GM23338 (cell line): ENCODE results near the gene MMAB. TPM values are rescaled to one million over a fixed set of nuclear protein-coding genes. Genes with fewer than 3 reads are reported as not detected.

ENCODE experiments used
- ATAC-seq: fragments of 200-7000 bp; cut with Tn5 transposase; 3 replicates; pipeline ENCODE4 v1.9.1; 2020
- DNase-seq: peaks from one replicate; pipeline ENCODE4 v3.0.0-alpha.2; 2015; ENCODE audit warnings: low spot score
- H2AFZ ChIP-seq: fragments of 200-600 bp; sonication (generic); 2 replicates; pipeline ENCODE4 v1.8.0; 2016; ENCODE audit warnings: antibody characterized with exemption, mild to moderate bottlenecking, moderate library complexity
- H3F3A ChIP-seq: fragments of 200-600 bp; sonication (generic); replicated peaks from 2 replicates; pipeline ENCODE4 v1.8.0; 2017; ENCODE audit warnings: antibody characterized with exemption, mixed run types, low read depth
- H3K27ac ChIP-seq: fragments of 200-600 bp; sonication (generic); 2 replicates; pipeline ENCODE4 v1.6.1; 2016; ENCODE audit warnings: low read depth
- H3K27me3 ChIP-seq: fragments of 200-600 bp; sonication (generic); 2 replicates; pipeline ENCODE4 v1.8.0; 2016; ENCODE audit warnings: mild to moderate bottlenecking, mixed run types, moderate library complexity; ENCODE audit not compliant: insufficient read depth
- H3K36me3 ChIP-seq: fragments of 200-600 bp; sonication (generic); 2 replicates; pipeline ENCODE4 v1.8.0; 2016; ENCODE audit warnings: mild to moderate bottlenecking; ENCODE audit not compliant: insufficient read depth
- H3K4me1 ChIP-seq: fragments of 200-600 bp; sonication (generic); 2 replicates; pipeline ENCODE4 v1.8.0; 2016; ENCODE audit warnings: mild to moderate bottlenecking, moderate library complexity; ENCODE audit not compliant: insufficient read depth
- H3K4me2 ChIP-seq: fragments of 200-600 bp; sonication (generic); 2 replicates; pipeline ENCODE4 v1.7.1; 2017; ENCODE audit warnings: mixed run types
- H3K4me3 ChIP-seq: fragments of 200-600 bp; sonication (generic); 2 replicates; pipeline ENCODE4 v1.6.1; 2016; ENCODE audit warnings: mixed run types
- H3K79me2 ChIP-seq: fragments of 200-600 bp; sonication (generic); replicated peaks from 2 replicates; pipeline ENCODE4 v1.8.0; 2017; ENCODE audit warnings: mild to moderate bottlenecking; ENCODE audit not compliant: insufficient read depth
- H3K9me2 ChIP-seq: fragments of 200-600 bp; sonication (generic); 2 replicates; pipeline ENCODE4 v1.8.0; 2017; ENCODE audit not compliant: insufficient read depth
- H4K20me1 ChIP-seq: fragments of 200-600 bp; sonication (generic); replicated peaks from 2 replicates; pipeline ENCODE4 v1.8.0; 2017; ENCODE audit warnings: mild to moderate bottlenecking; ENCODE audit not compliant: insufficient read depth
- H3K27ac Mint-ChIP-seq: 2 replicates; pipeline ENCODE4 v1.8.0; 2020; ENCODE audit warnings: inconsistent platforms, mild to moderate bottlenecking, moderate library complexity, mixed read lengths
- H3K27me3 Mint-ChIP-seq: 3 replicates; pipeline ENCODE4 v1.8.0; 2022; ENCODE audit warnings: low read depth, mild to moderate bottlenecking, moderate library complexity, mixed read lengths, inconsistent platforms; ENCODE audit not compliant: insufficient read depth, poor library complexity
- H3K36me3 Mint-ChIP-seq: 3 replicates; pipeline ENCODE4 v1.8.0; 2021; ENCODE audit warnings: low read depth, mild to moderate bottlenecking, inconsistent platforms, moderate library complexity, mixed read lengths
- H3K4me1 Mint-ChIP-seq: 3 replicates; pipeline ENCODE4 v1.8.0; 2020; ENCODE audit warnings: mild to moderate bottlenecking, inconsistent platforms, mixed read lengths
- H3K4me3 Mint-ChIP-seq: 3 replicates; pipeline ENCODE4 v1.8.0; 2021; ENCODE audit warnings: moderate library complexity, mild to moderate bottlenecking, inconsistent platforms, mixed read lengths
- H3K9me3 Mint-ChIP-seq: 3 replicates; pipeline ENCODE4 v1.8.0; 2020; ENCODE audit warnings: moderate library complexity, mild to moderate bottlenecking, inconsistent platforms, mixed read lengths
- CTCF ChIP-seq, 2 experiments: fragments of 200-600 bp in 1 of 2; sonication (generic) in 1 of 2; conservative IDR thresholded peaks; 2 replicates each; pipeline versions ENCODE4 v1.5.1 to v1.6.1; 2016 to 2017; ENCODE audit warnings: antibody characterized with exemption in 2 of 2, low read depth in 2 of 2, mild to moderate bottlenecking in 2 of 2, moderate library complexity in 1 of 2
- ETS1 ChIP-seq: IDR thresholded peaks from 2 replicates; pipeline ENCODE4 v1.6.1; 2016; ENCODE audit warnings: antibody characterized with exemption
- EZH2 ChIP-seq: fragments of 200-600 bp; sonication (generic); IDR thresholded peaks from one replicate; pipeline ENCODE4 v1.8.0; 2017; ENCODE audit warnings: antibody characterized with exemption, mild to moderate bottlenecking, low read depth; ENCODE audit not compliant: unreplicated experiment
- JUNB ChIP-seq: IDR thresholded peaks from one replicate; pipeline ENCODE4 v1.6.1; 2016; ENCODE audit warnings: antibody characterized with exemption; ENCODE audit not compliant: unreplicated experiment
- POLR2AphosphoS5 ChIP-seq: IDR thresholded peaks from 2 replicates; pipeline ENCODE4 v1.6.1; 2016; ENCODE audit warnings: antibody characterized with exemption, low read depth
- REST ChIP-seq: IDR thresholded peaks from one replicate; pipeline ENCODE4 v1.6.1; 2018; ENCODE audit warnings: antibody characterized with exemption; ENCODE audit not compliant: unreplicated experiment
- ZNF114 ChIP-seq: fragments of 250-450 bp; sonication (Bioruptor Pico); IDR thresholded peaks from 2 replicates; pipeline ENCODE4 v1.5.0; 2020; ENCODE audit warnings: mild to moderate bottlenecking, moderate library complexity
- ZNF462 ChIP-seq: fragments of 250-450 bp; sonication (Bioruptor Pico); IDR thresholded peaks from 2 replicates; pipeline ENCODE4 v1.5.0; 2020; ENCODE audit warnings: mild to moderate bottlenecking, moderate library complexity
- polyA plus RNA-seq: library from polyadenylated mRNA; unstranded; fragments of >200 nt; fragmentation: Nextera tagmentation; extraction: Ambion mirVana; gene quantifications from 2 replicates; pipeline ENCODE4 v1.2.1, GENCODE V29; 2016
- total RNA-seq: library from RNA; depleted of rRNA; stranded (reverse); fragments of >200 nt; shearing (Covaris generic); gene quantifications from 2 replicates; pipeline ENCODE4 v1.2.3, GENCODE V29; 2014

MMAB gene
- total and polyA plus RNA-seq, 2 experiments from 2014 or later = 24.7 to 38.5 TPM

GRCh38 chr12:109599087-109599486, 25.8 kb upstream of the MMAB start:
- TF ChIP-seq CTCF (conservative IDR thresholded peaks at IDR 0.05; ENCODE audit: low read depth in 2 of 2) (no peak), JUNB (no peak), ZNF462 (no peak), POLR2AphosphoS5 (no peak), EZH2 (no peak), REST (no peak), ZNF114 (CRISPR knock-in tag) (no peak), ETS1 (no peak)
- Mint-ChIP-seq H3K36me3 (no peaks in the 10 kb centered on the region), H3K27me3 (peaks cover 5% of the 10 kb centered on the region), H3K27ac (no peak overlapping the region), H3K4me3 (no peak overlapping the region), H3K9me3 (no peaks in the 10 kb centered on the region), H3K4me1 (peaks cover 15% of the 10 kb centered on the region)
- H3K36me3 ChIP-seq = no peaks in the 10 kb centered on the region
- no peaks in the 10 kb centered on the region for H3F3A ChIP-seq
- ATAC-seq (no peak), DNase-seq (no peak)
- H3K79me2 ChIP-seq = no peaks in the 10 kb centered on the region
- H3K4me3 ChIP-seq = no peak overlapping the region
- no peak overlapping the region for H3K27ac ChIP-seq
- no peak overlapping the region for H3K4me2 ChIP-seq
- H4K20me1 ChIP-seq = no peaks in the 10 kb centered on the region
- H3K27me3 ChIP-seq = no peaks in the 10 kb centered on the region
- peaks cover 3% of the 10 kb centered on the region; the same call in 1 of the 2 replicates for H3K4me1 ChIP-seq
- no peaks in the 10 kb centered on the region for H3K9me2 ChIP-seq
- H2AFZ ChIP-seq = no peak overlapping the region
